ENCODE results near the gene CCDC74B.
"Not testable (repeated sequence)": the region's sequence is repeated elsewhere in the genome, so short reads cannot be mapped to it uniquely, and the experiment has no call there.

Gene CCDC74B

DNA sequence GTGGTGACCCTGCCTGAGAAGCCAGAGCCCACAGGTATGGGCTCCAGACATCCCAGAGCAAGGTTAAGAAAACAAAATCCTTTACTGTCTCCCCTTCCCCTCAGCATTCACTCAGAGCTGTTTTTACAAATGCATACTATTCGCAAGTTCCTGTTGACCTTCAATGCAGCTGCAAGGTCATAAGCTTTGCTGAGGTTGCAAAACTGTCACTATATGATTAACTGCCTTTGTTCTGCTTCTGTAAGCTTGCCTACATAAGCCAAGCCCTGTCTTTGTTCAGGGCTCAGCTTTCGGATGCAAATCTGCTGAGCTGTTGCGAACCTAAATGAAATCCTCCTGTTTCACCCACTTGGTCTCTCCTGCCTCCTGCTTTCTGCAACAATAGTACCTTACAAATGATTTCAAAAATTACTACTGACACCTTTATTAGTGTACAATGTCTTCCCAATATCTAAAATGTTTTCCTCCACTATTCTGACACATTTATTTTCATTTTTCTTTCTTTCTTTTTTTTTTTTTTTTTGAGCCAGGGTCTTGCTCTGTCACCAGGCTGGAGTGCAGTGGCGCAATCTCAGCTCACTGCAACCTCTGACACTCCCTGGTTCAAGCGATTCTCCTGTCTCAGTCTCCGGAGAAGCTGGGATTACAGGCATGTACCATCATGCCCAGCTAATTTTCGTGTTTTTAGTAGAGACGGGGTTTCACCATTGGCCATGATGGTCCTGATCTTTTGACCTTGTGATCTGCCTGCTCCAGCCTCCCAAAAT is 42.1 kb downstream of the CCDC74B start:
- DNase-seq (ENCODE audit: low read depth) = not testable (repeated sequence)

Measured in stimulated activated CD8-positive, alpha-beta memory T cell treated with anti-CD3 and anti-CD28 coated beads, Interleukin-4, amount 100 ng/mL, for 24 hours (primary cell).